A549 (cell line): ENCODE measurements around the gene FBXO28. TPM values are rescaled to one million over a fixed set of nuclear protein-coding genes. Genes with fewer than 3 reads are reported as not detected.

Experiments
- ATAC-seq, 2 experiments: fragments of 200-7000 bp in 1 of 2; fragments of >200 bp in 1 of 2; cut with Nextera tagmentation in 1 of 2; cut with Tn5 transposase in 1 of 2; 3 replicates each; pipeline versions ENCODE4 v1.8.0 to v1.9.1; 2018 to 2020; ENCODE audit warnings: mild to moderate bottlenecking in 1 of 2, moderate library complexity in 1 of 2
- CTCF ChIA-PET: fragments of 300-600 bp; sonication (Branson Sonifier 250); formaldehyde crosslinking; extraction: SDS; loops from one replicate; lab custom pipeline; 2021; ENCODE audit warnings: antibody characterized with exemption, inconsistent platforms; lab: Yijun Ruan, JAX
- POLR2A ChIA-PET: fragments of 350-600 bp; formaldehyde crosslinking; extraction: SDS; loops from one replicate; lab custom pipeline; 2021; ENCODE audit warnings: antibody characterized with exemption, inconsistent platforms; lab: Yijun Ruan, JAX
- DNase-seq, 2 experiments: peaks; one replicate each; pipeline versions ENCODE4 v3.0.0 to v3.0.0-alpha.2; 2011 to 2016; ENCODE audit warnings: low read depth in 1 of 2, low spot score in 1 of 2
- FAIRE-seq: peaks from 2 replicates; lab custom pipeline; 2011; peaks lifted over from hg19 to GRCh38; lab: Jason Lieb, UNC
- H3K27ac ChIP-seq, 2 experiments: fragments of >200 bp; sonication (Bioruptor Twin); formaldehyde crosslinking; 3 replicates each; pipeline ENCODE4 v1.5.1; 2016 to 2017
- H3K4me1 ChIP-seq: fragments of >200 bp; sonication (Bioruptor Twin); formaldehyde crosslinking; 3 replicates; pipeline ENCODE4 v1.6.1; 2016
- H3K4me2 ChIP-seq: fragments of >200 bp; sonication (Bioruptor Twin); formaldehyde crosslinking; 3 replicates; pipeline ENCODE4 v1.6.1; 2016
- H3K4me3 ChIP-seq: fragments of >200 bp; sonication (Bioruptor Twin); formaldehyde crosslinking; 3 replicates; pipeline ENCODE4 v1.5.1; 2016
- H3K9me3 ChIP-seq: fragments of >200 bp; sonication (Bioruptor Twin); formaldehyde crosslinking; 3 replicates; pipeline ENCODE4 v1.6.1; 2016
- BCL3 ChIP-seq: fragments of >200 bp; sonication (Bioruptor Twin); formaldehyde crosslinking; IDR thresholded peaks from 3 replicates; pipeline ENCODE4 v1.6.1; 2016
- BHLHE40 ChIP-seq: IDR thresholded peaks from 2 replicates; pipeline ENCODE4 v1.6.1; 2012; ENCODE audit warnings: low read depth, low read length, inconsistent platforms
- CBX8 ChIP-seq: fragments of 200-600 bp; sonication (generic); IDR thresholded peaks from 2 replicates; pipeline ENCODE4 v1.6.1; 2016
- CHD4 ChIP-seq: fragments of 200-600 bp; sonication (generic); IDR thresholded peaks from 2 replicates; pipeline ENCODE4 v1.6.1; 2016; ENCODE audit warnings: antibody characterized with exemption, mild to moderate bottlenecking, borderline replicate concordance
- E2F6 ChIP-seq: IDR thresholded peaks from 2 replicates; pipeline ENCODE4 v1.6.1; 2012; ENCODE audit warnings: low read depth, borderline replicate concordance
- EHMT2 ChIP-seq: fragments of 200-600 bp; sonication (generic); IDR thresholded peaks from 2 replicates; pipeline ENCODE4 v1.6.1; 2016; ENCODE audit warnings: antibody characterized with exemption, low read depth, mild to moderate bottlenecking, moderate library complexity
- FOSB ChIP-seq: fragments of 250-450 bp; sonication (Bioruptor Pico); IDR thresholded peaks from 2 replicates; pipeline ENCODE4 v1.5.0; 2020; ENCODE audit warnings: mild to moderate bottlenecking, moderate library complexity
- FOSL2 ChIP-seq, 2 experiments: fragments of 450-650 bp in 1 of 2; fragments of >200 bp in 1 of 2; sonication (Bioruptor Twin) in 1 of 2; formaldehyde crosslinking; IDR thresholded peaks; 2 replicates each; pipeline versions ENCODE4 v1.5.0 to v1.6.1; 2016 to 2020; ENCODE audit warnings: mild to moderate bottlenecking in 1 of 2, moderate library complexity in 1 of 2
- HDAC2 ChIP-seq: fragments of 200-600 bp; sonication (generic); IDR thresholded peaks from 2 replicates; pipeline ENCODE4 v1.6.1; 2016
- HEYL ChIP-seq: fragments of 250-450 bp; sonication (Bioruptor Pico); IDR thresholded peaks from 2 replicates; pipeline ENCODE4 v1.8.0; 2021; ENCODE audit warnings: mild to moderate bottlenecking, moderate library complexity
- HMGXB4 ChIP-seq: fragments of 250-450 bp; sonication (Bioruptor Pico); IDR thresholded peaks from 2 replicates; pipeline ENCODE4 v1.5.0; 2021; ENCODE audit warnings: mild to moderate bottlenecking, moderate library complexity, borderline replicate concordance
- MAFK ChIP-seq: fragments of 450-650 bp; IDR thresholded peaks from 2 replicates; pipeline ENCODE4 v1.6.1; 2014; ENCODE audit not compliant: partially characterized antibody
- MAX ChIP-seq: IDR thresholded peaks from 2 replicates; pipeline ENCODE4 v1.6.1; 2012
- NFE2L2 ChIP-seq: fragments of 150-350 bp; conservative IDR thresholded peaks from 2 replicates; pipeline ENCODE4 v1.6.1; 2014; ENCODE audit warnings: low read length
- NPAS2 ChIP-seq: fragments of 250-450 bp; sonication (Bioruptor Pico); IDR thresholded peaks from 2 replicates; pipeline ENCODE4 v1.8.0; 2022; ENCODE audit warnings: mild to moderate bottlenecking, moderate library complexity, borderline replicate concordance
- NR3C1 ChIP-seq: fragments of >200 bp; sonication (Bioruptor Twin); formaldehyde crosslinking; IDR thresholded peaks from 3 replicates; pipeline ENCODE4 v1.6.1; 2017
- POLR2A ChIP-seq: IDR thresholded peaks from 2 replicates; pipeline ENCODE4 v1.6.1; 2012; ENCODE audit warnings: mild to moderate bottlenecking, low read length
- POLR2AphosphoS2 ChIP-seq: conservative IDR thresholded peaks from 2 replicates; pipeline ENCODE4 v1.6.1; 2012; ENCODE audit warnings: low read length, improper control_type of control experiment, inconsistent platforms
- RFX5 ChIP-seq: fragments of 450-650 bp; IDR thresholded peaks from 2 replicates; pipeline ENCODE4 v1.7.1; 2014; ENCODE audit warnings: antibody characterized with exemption, mild to moderate bottlenecking, moderate library complexity
- SMC3 ChIP-seq: fragments of >200 bp; sonication (Bioruptor Twin); formaldehyde crosslinking; IDR thresholded peaks from 3 replicates; pipeline ENCODE4 v1.6.1; 2018; ENCODE audit warnings: inconsistent platforms
- TFCP2L1 ChIP-seq: fragments of 250-450 bp; sonication (Bioruptor Pico); IDR thresholded peaks from 2 replicates; pipeline ENCODE4 v1.5.0; 2021; ENCODE audit warnings: mild to moderate bottlenecking
- TP53 ChIP-seq: fragments of 250-450 bp; sonication (Bioruptor Pico); IDR thresholded peaks from 2 replicates; pipeline ENCODE4 v1.5.0; 2021; ENCODE audit warnings: mild to moderate bottlenecking, moderate library complexity
- ZSCAN20 ChIP-seq: fragments of 250-450 bp; sonication (Bioruptor Pico); IDR thresholded peaks from 2 replicates; pipeline ENCODE4 v1.8.0; 2022; ENCODE audit warnings: mild to moderate bottlenecking, moderate library complexity
- WGBS: methylation state at CpG from one replicate; pipeline ENCODE4 v1.1.6; 2017; ENCODE audit errors: missing lambda C conversion rate; 5-methylcytosine and 5-hydroxymethylcytosine counted together
- polyA plus RNA-seq, 4 experiments: library from polyadenylated mRNA; depleted of rRNA in 3 of 4; stranded (reverse); fragments of >200 nt; fragmentation: RNase III in 1 of 4; extraction: RNeasy Plus Mini Kit Qiagen cat#74134 plus additional on column Dnase treatment in 1 of 4; gene quantifications; 2 replicates in 3 of 4; 3 replicates in 1 of 4; pipeline ENCODE4 v1.2.3, GENCODE V29; 2011 to 2017

FBXO28 gene
- polyA plus RNA-seq, 2 of the 4 experiments (the other 2 are of a cell fraction): 19.1 to 31.5 TPM

- no peak overlapping the region for H3K4me2 ChIP-seq
- ATAC-seq (no peak), DNase-seq (no peak)
- CTCF ChIA-PET: no interaction called here
- no peak for TF ChIP-seq POLR2A
- TF ChIP-seq HMGXB4 (CRISPR knock-in tag): no peak
- TF ChIP-seq HDAC2: no peak
- no peak for TF ChIP-seq TP53
- no peak for TF ChIP-seq MAX
- no peak for TF ChIP-seq RFX5
- TF ChIP-seq CBX8: no peak
- TF ChIP-seq TFCP2L1: no peak
- no peak for TF ChIP-seq EHMT2
- no peak for TF ChIP-seq E2F6
- TF ChIP-seq ZSCAN20 (CRISPR knock-in tag): no peak
- TF ChIP-seq POLR2AphosphoS2: no peak
- TF ChIP-seq, all 56 proteins: peak for 0
- Histone ChIP-seq H3K27ac (no peak overlapping the region), H3K4me3 (no peak overlapping the region), H3K9me3 (no peaks in the 10 kb centered on the region), H3K4me1 (no peaks in the 10 kb centered on the region)
- FAIRE-seq: no peak
- WGBS: 24% methylated on average over 3 of the region's 3 CpGs
- POLR2A ChIA-PET: no interaction called here
These were observed 24.3 kb upstream of the FBXO28 start for GRCh38 chr1:224089583-224089982.

GRCh38 chr1:224090116-224090515 is 23.8 kb upstream of the FBXO28 start:
- DNase-seq: no peak
- POLR2A ChIA-PET: no interaction called here
- WGBS: 63% methylated on average over 5 of the region's 5 CpGs
- H3K9me3 ChIP-seq: no peaks in the 10 kb centered on the region
- H3K4me3 ChIP-seq: no peak overlapping the region
- H3K4me1 ChIP-seq: no peaks in the 10 kb centered on the region
- CTCF ChIA-PET: no interaction called here
- ATAC-seq: no peak
- FAIRE-seq: no peak
- H3K27ac ChIP-seq: no peak overlapping the region
- H3K4me2 ChIP-seq: no peak overlapping the region
- TF ChIP-seq HEYL (no peak), E2F6 (no peak), HDAC2 (no peak), TFCP2L1 (no peak), HMGXB4 (CRISPR knock-in tag) (no peak), EHMT2 (no peak), CBX8 (no peak)

GRCh38 chr1:224092111-224092510 is 21.8 kb upstream of the FBXO28 start:
- no peak for DNase-seq
- ChIA-PET POLR2A (no interaction called here), CTCF (no interaction called here)
- ATAC-seq: no peak
- Histone ChIP-seq H3K9me3 (no peaks in the 10 kb centered on the region), H3K4me1 (no peaks in the 10 kb centered on the region), H3K27ac (no peak overlapping the region), H3K4me3 (no peak overlapping the region), H3K4me2 (no peak overlapping the region)
- TF ChIP-seq FOSL2 (IDR thresholded peaks at IDR 0.05) (no peak), FOSL2 (CRISPR knock-in tag; IDR thresholded peaks at IDR 0.05) (no peak), NPAS2 (CRISPR knock-in tag) (no peak), SMC3 (no peak), HEYL (no peak), NR3C1 (no peak), TFCP2L1 (no peak), BCL3 (no peak), MAFK (no peak), HMGXB4 (CRISPR knock-in tag) (no peak), MAX (no peak), NFE2L2 (no peak), FOSB (CRISPR knock-in tag) (no peak), BHLHE40 (no peak), CHD4 (no peak), TP53 (no peak)
- WGBS: 12% methylated on average over 1 of the region's 1 CpG
- FAIRE-seq: no peak
